Nephron (organoid): ENCODE measurements around the gene ITSN2.
A peak's percentile ranks its signal among the peaks of the same experiment; 100 is the strongest.
"Not testable (repeated sequence)": the region's sequence is repeated elsewhere in the genome, so short reads cannot be mapped to it uniquely, and the experiment has no call there.

Source experiments
- H3K27ac Mint-ChIP-seq, 3 experiments: 2 replicates each; pipeline ENCODE4 v1.8.0; 2020; ENCODE audit warnings: mixed read lengths in 3 of 3, mild to moderate bottlenecking in 2 of 3, moderate library complexity in 1 of 3
- H3K27me3 Mint-ChIP-seq: 2 replicates; pipeline ENCODE4 v1.8.0; 2021; ENCODE audit warnings: low read depth, mild to moderate bottlenecking, moderate library complexity, mixed read lengths
- H3K36me3 Mint-ChIP-seq: 2 replicates; pipeline ENCODE4 v1.8.0; 2020; ENCODE audit warnings: low read depth, mixed read lengths
- H3K4me1 Mint-ChIP-seq: 2 replicates; pipeline ENCODE4 v1.8.0; 2020; ENCODE audit warnings: mixed read lengths
- H3K4me3 Mint-ChIP-seq, 3 experiments: 2 replicates each; pipeline ENCODE4 v1.8.0; 2020; ENCODE audit warnings: mild to moderate bottlenecking in 3 of 3, mixed read lengths in 3 of 3, moderate library complexity in 2 of 3
- H3K9me3 Mint-ChIP-seq: 2 replicates; pipeline ENCODE4 v1.8.0; 2020; ENCODE audit warnings: mixed read lengths
- TF ChIP-seq, protein P1 (sequence below), 3 experiments: fragments of 200-600 bp; sonication (generic); IDR thresholded peaks; one replicate each; pipeline ENCODE4 v1.5.0; 2021; ENCODE audit warnings: antibody characterized with exemption in 3 of 3; ENCODE audit not compliant: unreplicated experiment in 3 of 3

Gene ITSN2

GRCh38 chr2:24360050-24360962 lies at the start of gene ITSN2:
TSS of gene ITSN2 (minus strand) at chr2:24360536. CDS start at chr2:24328082, 32,454 bp downstream.
- Mint-ChIP-seq H3K4me1 (peaks cover 23% of the 10 kb centered on the region), H3K27me3 (peaks cover 10% of the 10 kb centered on the region), H3K27ac (peak within 1 kb of the TSS; percentile 86 to 95 (median 92)), H3K4me3 (peak within 1 kb of the TSS; percentile 91 to 97 (median 93)), H3K9me3 (no peaks in the 10 kb centered on the region), H3K36me3 (no peaks in the 10 kb centered on the region)
- TF ChIP-seq, protein P1, sequence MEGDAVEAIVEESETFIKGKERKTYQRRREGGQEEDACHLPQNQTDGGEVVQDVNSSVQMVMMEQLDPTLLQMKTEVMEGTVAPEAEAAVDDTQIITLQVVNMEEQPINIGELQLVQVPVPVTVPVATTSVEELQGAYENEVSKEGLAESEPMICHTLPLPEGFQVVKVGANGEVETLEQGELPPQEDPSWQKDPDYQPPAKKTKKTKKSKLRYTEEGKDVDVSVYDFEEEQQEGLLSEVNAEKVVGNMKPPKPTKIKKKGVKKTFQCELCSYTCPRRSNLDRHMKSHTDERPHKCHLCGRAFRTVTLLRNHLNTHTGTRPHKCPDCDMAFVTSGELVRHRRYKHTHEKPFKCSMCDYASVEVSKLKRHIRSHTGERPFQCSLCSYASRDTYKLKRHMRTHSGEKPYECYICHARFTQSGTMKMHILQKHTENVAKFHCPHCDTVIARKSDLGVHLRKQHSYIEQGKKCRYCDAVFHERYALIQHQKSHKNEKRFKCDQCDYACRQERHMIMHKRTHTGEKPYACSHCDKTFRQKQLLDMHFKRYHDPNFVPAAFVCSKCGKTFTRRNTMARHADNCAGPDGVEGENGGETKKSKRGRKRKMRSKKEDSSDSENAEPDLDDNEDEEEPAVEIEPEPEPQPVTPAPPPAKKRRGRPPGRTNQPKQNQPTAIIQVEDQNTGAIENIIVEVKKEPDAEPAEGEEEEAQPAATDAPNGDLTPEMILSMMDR (IDR thresholded peaks at IDR 0.05; ENCODE audit: unreplicated experiment in 3 of 3): no peak

GRCh38 chr2:24409171-24409570 lies 48.8 kb upstream of the ITSN2 start:
- Mint-ChIP-seq H3K27me3 (peaks cover 3% of the 10 kb centered on the region), H3K4me3 (no peak overlapping the region), H3K4me1 (peaks cover 46% of the 10 kb centered on the region), H3K36me3 (no peaks in the 10 kb centered on the region), H3K27ac (peak overlapping the region; percentile 66 to 92 (median 84)), H3K9me3 (no peaks in the 10 kb centered on the region)
- TF ChIP-seq, protein P1 (IDR thresholded peaks at IDR 0.05; ENCODE audit: unreplicated experiment in 3 of 3): no peak

DNA sequence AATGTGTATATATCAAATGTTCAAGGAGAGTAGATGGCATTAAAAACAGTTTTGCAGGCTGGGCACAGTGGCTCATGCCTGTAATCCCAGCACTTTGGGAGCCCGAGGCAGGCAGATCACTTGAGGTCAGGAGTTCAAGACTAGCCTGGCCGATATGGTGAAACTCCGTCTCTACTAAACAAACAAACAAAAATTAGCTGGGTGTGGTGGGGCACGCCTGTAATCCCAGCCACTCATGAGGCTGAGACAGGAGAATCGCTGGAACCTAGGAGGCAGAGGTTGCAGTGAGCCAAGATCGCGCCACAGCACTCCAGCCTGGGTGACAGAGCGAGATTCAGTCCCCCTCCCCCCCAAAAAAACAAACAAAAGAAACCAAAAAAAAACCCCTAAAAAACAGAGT lies 48.4 kb upstream of the ITSN2 start:
- not testable (repeated sequence) for H3K36me3 Mint-ChIP-seq, H3K27me3 Mint-ChIP-seq, H3K9me3 Mint-ChIP-seq, H3K4me3 Mint-ChIP-seq
- H3K27ac Mint-ChIP-seq: peak overlapping the region; percentile 66 to 92 (median 84)
- H3K4me1 Mint-ChIP-seq: peaks cover 51% of the 10 kb centered on the region

DNA sequence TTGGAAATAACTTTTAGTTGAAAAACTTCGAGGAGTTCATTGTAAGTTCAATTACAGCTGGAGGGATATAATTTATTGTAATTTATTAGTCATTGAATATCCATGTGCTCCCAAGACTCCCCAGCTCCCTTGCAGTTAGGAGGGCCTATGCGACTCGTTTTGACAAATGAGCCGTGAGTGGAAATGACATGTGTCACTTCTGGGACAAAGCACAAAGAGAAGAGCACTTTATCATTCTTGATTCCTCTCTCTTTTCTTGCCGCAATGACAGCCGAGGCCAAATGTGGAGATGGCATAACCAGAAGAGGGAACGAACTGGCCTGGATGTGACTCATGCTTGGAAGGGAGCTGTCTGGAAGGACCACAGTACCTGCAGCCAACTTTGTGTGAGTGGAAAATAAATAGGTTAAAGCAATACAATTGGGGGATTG lies 44.2 kb upstream of the ITSN2 start:
- peak overlapping the region; percentile 32 to 84 (median 73) for H3K27ac Mint-ChIP-seq

GRCh38 chr2:24403832-24404212 lies 43.5 kb upstream of the ITSN2 start:
- Mint-ChIP-seq H3K36me3 (no peaks in the 10 kb centered on the region), H3K27me3 (peaks cover 8% of the 10 kb centered on the region), H3K4me3 (peak overlapping the region in 1 of 3 experiments; percentile 32), H3K9me3 (no peaks in the 10 kb centered on the region), H3K27ac (peak overlapping the region in 2 of 3 experiments; percentile 73 to 84), H3K4me1 (peaks cover 40% of the 10 kb centered on the region)
- TF ChIP-seq, protein P1 (IDR thresholded peaks at IDR 0.05; ENCODE audit: unreplicated experiment in 3 of 3): no peak

More for the DNA sequence above, 44.2 kb upstream of the ITSN2 start:
- Mint-ChIP-seq H3K4me1 (peaks cover 45% of the 10 kb centered on the region), H3K9me3 (no peaks in the 10 kb centered on the region), H3K27me3 (peaks cover 8% of the 10 kb centered on the region), H3K36me3 (no peaks in the 10 kb centered on the region), H3K4me3 (peak overlapping the region in 1 of 3 experiments; percentile 26)
- TF ChIP-seq, protein P1 (IDR thresholded peaks at IDR 0.05; ENCODE audit: unreplicated experiment in 3 of 3): no peak

GRCh38 chr2:24403168-24403831 lies 43.0 kb upstream of the ITSN2 start:
- peak overlapping the region in 2 of 3 experiments; percentile 73 to 84 for H3K27ac Mint-ChIP-seq
- H3K9me3 Mint-ChIP-seq: no peaks in the 10 kb centered on the region
- peaks cover 8% of the 10 kb centered on the region for H3K27me3 Mint-ChIP-seq
- H3K4me1 Mint-ChIP-seq: peaks cover 40% of the 10 kb centered on the region
- no peaks in the 10 kb centered on the region for H3K36me3 Mint-ChIP-seq
- H3K4me3 Mint-ChIP-seq: peak overlapping the region in 1 of 3 experiments; percentile 32
- TF ChIP-seq, protein P1 (IDR thresholded peaks at IDR 0.05; ENCODE audit: unreplicated experiment in 3 of 3): no peak
